Liver (tissue), 3 donors: ENCODE measurements around the gene ABL1.

Source experiments
- CTCF ChIP-seq: fragments of 150-350 bp; IDR thresholded peaks from 2 replicates; pipeline ENCODE4 v1.5.1; 2017; ENCODE audit warnings: improper control_type of control experiment, low read depth, low read length; ENCODE audit not compliant: missing input control
- EGR1 ChIP-seq, 2 donors: IDR thresholded peaks; 2 replicates each; pipeline ENCODE4 v1.6.1; 2016 to 2018; ENCODE audit warnings: antibody characterized with exemption in 2 of 2, low read depth in 2 of 2
- donor health status: healthy.
- donor health status: healthy.

- TF ChIP-seq CTCF (no peak), EGR1 (IDR thresholded peaks at IDR 0.05; ENCODE audit: low read depth in 2 of 2) (no peak)
Measured at GRCh38 chr9:130898552-130898852, 63.4 kb downstream of the ABL1 start.
